ENCODE results near the gene DCAKD. TPM values are rescaled to one million over a fixed set of nuclear protein-coding genes. Genes with fewer than 3 reads are reported as not detected.
A peak's percentile ranks its signal among the peaks of the same experiment; 100 is the strongest.

DCAKD gene
- total RNA-seq (10 to 100 TPM; 13.5 to 20.3 TPM), total RNA-seq (16.2 to 29.2 reads per million in 2 donors)

DNA sequence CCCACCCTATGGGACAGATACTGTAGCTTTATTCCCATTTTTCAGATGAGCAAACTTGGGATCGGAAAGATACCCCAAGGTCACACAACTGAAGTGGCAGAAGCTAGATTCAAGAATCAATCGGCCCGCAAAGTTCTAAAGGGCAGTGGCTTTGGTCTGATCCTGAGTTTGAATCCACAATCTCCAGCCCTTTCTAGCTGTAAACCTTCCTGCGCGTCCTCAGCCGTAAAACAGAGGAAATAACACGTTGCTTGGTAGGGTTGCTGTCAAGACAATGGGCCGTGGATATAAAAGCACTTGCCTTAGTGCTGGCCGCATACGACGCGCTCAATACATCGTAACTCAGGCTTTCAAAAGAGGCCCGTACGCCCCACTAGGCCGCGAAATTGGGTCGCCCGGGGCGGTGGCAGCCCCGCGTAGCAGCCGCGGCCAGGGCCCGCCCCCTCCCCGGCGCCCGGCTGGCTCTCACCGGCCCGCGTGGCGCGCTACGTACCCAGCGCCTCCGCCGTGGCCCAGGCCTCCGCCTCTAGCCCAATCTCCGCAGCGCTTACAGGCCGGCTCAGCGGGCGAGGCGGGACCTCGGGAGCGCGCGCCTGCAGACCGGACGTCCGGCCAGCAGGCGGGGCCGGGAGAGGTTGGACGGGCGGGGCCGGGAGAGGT is at the start of gene DCAKD:
DCAKD (minus strand) TSS at position 573 of the 660 bp plus-strand sequence. CDS start 16,747 bp downstream, outside the sequence.
- H3K36me3 Mint-ChIP-seq (ENCODE audit: low read depth) = no peaks in the 10 kb centered on the region
- H3K4me3 Mint-ChIP-seq = peak within 1 kb of the TSS; percentile 94
- H3K9me3 ChIP-seq (ENCODE audit: control insufficient read depth, low read length, poor library complexity, severe bottlenecking) = no peaks in the 10 kb centered on the region
- H3K4me1 Mint-ChIP-seq = peaks cover 23% of the 10 kb centered on the region
- peak within 1 kb of the TSS; percentile 97 for H3K27ac Mint-ChIP-seq
- DNase-seq (peak; percentile 84 to 91 (median 90)), ATAC-seq (peak; percentile 97)
- H3K27me3 Mint-ChIP-seq = no peaks in the 10 kb centered on the region

GRCh38 chr17:45098869-45099616 is 47.6 kb upstream of the DCAKD start:
- ATAC-seq (peak; percentile 82), DNase-seq (peak; percentile 36 to 67 (median 46))
- H3K9me3 ChIP-seq (ENCODE audit: control insufficient read depth, low read length, poor library complexity, severe bottlenecking) = no peaks in the 10 kb centered on the region
- Mint-ChIP-seq H3K27ac (no peak overlapping the region), H3K27me3 (no peaks in the 10 kb centered on the region), H3K4me1 (peaks cover 2% of the 10 kb centered on the region), H3K4me3 (no peak overlapping the region), H3K36me3 (ENCODE audit: low read depth) (peaks cover 12% of the 10 kb centered on the region)

DNA sequence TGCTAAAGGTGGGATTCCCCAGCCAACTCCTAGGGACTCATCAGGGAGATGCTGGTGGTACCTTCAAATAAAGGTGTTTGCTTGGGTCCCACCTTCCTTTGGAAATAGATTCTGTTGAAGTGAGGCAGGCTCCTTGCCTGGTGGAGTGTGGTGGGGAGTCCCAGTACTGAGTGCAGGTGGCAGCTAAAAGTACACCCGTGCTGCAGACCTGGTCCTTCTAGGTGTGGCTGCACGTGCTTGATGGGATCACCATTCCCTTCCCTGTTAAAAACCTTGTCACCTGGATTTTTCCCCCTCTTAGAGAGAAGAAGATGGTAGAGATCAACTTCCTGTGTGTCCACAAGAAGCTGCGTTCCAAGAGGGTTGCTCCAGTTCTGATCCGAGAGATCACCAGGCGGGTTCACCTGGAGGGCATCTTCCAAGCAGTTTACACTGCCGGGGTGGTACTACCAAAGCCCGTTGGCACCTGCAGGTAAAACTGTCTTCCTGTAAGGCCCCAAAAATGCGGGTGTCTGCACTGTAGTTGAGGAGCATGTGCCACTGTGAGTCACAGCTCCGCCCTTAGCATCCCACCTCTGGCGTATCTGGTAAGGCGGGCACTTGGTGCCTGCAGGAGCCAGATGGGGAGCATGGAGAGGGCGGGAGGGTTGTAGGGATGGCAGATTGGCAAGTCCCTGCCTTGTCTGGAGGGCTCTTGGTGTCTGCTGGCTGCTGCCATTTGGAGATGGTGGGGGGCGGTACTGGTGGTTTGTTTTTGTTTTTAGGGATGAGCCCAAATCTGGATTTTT is 46.8 kb upstream of the DCAKD start:
- Mint-ChIP-seq H3K4me3 (no peak overlapping the region), H3K4me1 (peaks cover 2% of the 10 kb centered on the region), H3K27ac (peak overlapping the region; percentile 47), H3K36me3 (ENCODE audit: low read depth) (peaks cover 10% of the 10 kb centered on the region), H3K27me3 (no peaks in the 10 kb centered on the region)
- no peaks in the 10 kb centered on the region for H3K9me3 ChIP-seq (ENCODE audit: control insufficient read depth, low read length, poor library complexity, severe bottlenecking)
- no peak for ATAC-seq
- DNase-seq = no peak

DNA sequence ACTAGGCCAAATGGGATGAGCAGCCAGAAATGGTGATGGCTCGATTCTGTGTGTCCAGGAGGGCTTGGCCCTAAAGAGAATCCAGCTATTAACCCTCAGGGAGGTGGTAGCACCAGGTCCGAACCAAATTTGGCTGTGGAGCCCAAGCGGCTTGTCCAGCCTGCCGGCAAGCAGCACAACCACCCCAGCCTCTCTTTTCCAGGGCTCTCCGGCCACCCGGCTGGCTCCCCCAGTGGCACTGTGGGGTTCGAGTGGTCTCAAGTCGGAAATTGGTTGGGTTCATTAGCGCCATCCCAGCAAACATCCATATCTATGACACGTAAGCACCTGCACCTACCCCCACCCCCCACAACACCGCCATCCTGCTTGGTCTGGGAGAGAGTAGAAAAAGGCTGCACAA is 45.5 kb upstream of the DCAKD start:
- no peak overlapping the region for H3K27ac Mint-ChIP-seq
- no peaks in the 10 kb centered on the region for H3K9me3 ChIP-seq (ENCODE audit: control insufficient read depth, low read length, poor library complexity, severe bottlenecking)
- ATAC-seq = no peak
- no peaks in the 10 kb centered on the region for H3K27me3 Mint-ChIP-seq
- peaks cover 2% of the 10 kb centered on the region for H3K4me1 Mint-ChIP-seq
- H3K4me3 Mint-ChIP-seq = no peak overlapping the region
- no peak for DNase-seq
- H3K36me3 Mint-ChIP-seq (ENCODE audit: low read depth) = peaks cover 6% of the 10 kb centered on the region

- DNase-seq = no peak
- no peak overlapping the region for H3K27ac Mint-ChIP-seq
These were observed 44.7 kb upstream of the DCAKD start for GRCh38 chr17:45096141-45096540.

DNA sequence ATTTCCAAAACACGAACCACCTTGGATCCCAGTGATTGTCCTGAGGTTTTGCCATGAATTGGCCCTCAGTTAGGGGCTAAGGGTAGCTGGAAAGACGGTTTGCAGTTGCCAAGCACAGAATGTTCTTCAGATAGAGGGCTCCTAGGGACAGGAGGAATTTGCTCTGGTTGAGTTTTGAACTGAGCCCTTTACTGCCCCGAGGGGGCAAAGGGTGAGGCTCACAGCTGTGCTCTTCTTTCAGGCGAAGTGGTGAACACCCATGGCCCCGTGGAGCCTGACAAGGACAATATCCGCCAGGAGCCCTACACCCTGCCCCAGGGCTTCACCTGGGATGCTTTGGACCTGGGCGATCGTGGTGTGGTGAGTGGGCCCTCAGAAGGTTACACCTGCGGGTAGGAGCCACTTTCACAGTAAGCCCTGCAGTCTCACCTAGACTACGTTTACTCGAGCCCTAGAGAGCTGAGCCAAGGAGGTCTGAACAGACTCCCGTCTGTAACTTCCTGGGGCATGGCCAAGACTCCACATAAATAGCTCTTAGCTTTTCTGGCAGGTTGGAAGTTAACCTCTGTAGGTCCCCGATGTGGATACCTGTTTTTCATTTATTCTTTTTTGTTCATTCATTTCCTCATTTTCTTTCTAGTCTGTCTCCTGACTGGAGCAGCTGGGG is 42.1 kb upstream of the DCAKD start:
- Mint-ChIP-seq H3K4me1 (peaks cover 5% of the 10 kb centered on the region), H3K27me3 (no peaks in the 10 kb centered on the region), H3K27ac (no peak overlapping the region), H3K36me3 (ENCODE audit: low read depth) (peaks cover 8% of the 10 kb centered on the region), H3K4me3 (no peak overlapping the region)
- ATAC-seq = no peak
- H3K9me3 ChIP-seq (ENCODE audit: control insufficient read depth, low read length, poor library complexity, severe bottlenecking) = no peaks in the 10 kb centered on the region
- no peak for DNase-seq

More at GRCh38 chr17:45096141-45096540, 44.7 kb upstream of the DCAKD start:
- no peaks in the 10 kb centered on the region for H3K9me3 ChIP-seq (ENCODE audit: control insufficient read depth, low read length, poor library complexity, severe bottlenecking)
- ATAC-seq = no peak
- H3K4me3 Mint-ChIP-seq = no peak overlapping the region
- H3K36me3 Mint-ChIP-seq (ENCODE audit: low read depth) = peaks cover 6% of the 10 kb centered on the region
- H3K4me1 Mint-ChIP-seq = peaks cover 4% of the 10 kb centered on the region
- H3K27me3 Mint-ChIP-seq = no peaks in the 10 kb centered on the region

GRCh38 chr17:45092911-45093430 is 41.5 kb upstream of the DCAKD start:
- H3K27me3 Mint-ChIP-seq = no peaks in the 10 kb centered on the region
- H3K4me3 Mint-ChIP-seq = no peak overlapping the region
- H3K9me3 ChIP-seq (ENCODE audit: control insufficient read depth, low read length, poor library complexity, severe bottlenecking) = no peaks in the 10 kb centered on the region
- ATAC-seq = no peak
- peaks cover 6% of the 10 kb centered on the region for H3K36me3 Mint-ChIP-seq (ENCODE audit: low read depth)
- no peak for DNase-seq
- peaks cover 5% of the 10 kb centered on the region for H3K4me1 Mint-ChIP-seq
- peak overlapping the region; percentile 32 for H3K27ac Mint-ChIP-seq

- Mint-ChIP-seq H3K27ac (peak overlapping the region; percentile 32), H3K4me3 (no peak overlapping the region), H3K27me3 (no peaks in the 10 kb centered on the region), H3K36me3 (ENCODE audit: low read depth) (peaks cover 6% of the 10 kb centered on the region), H3K4me1 (peaks cover 5% of the 10 kb centered on the region)
- no peaks in the 10 kb centered on the region for H3K9me3 ChIP-seq (ENCODE audit: control insufficient read depth, low read length, poor library complexity, severe bottlenecking)
- no peak for ATAC-seq
- no peak for DNase-seq
These were observed 40.5 kb upstream of the DCAKD start for GRCh38 chr17:45091778-45092425.

- Mint-ChIP-seq H3K27ac (no peak overlapping the region), H3K27me3 (no peaks in the 10 kb centered on the region), H3K36me3 (ENCODE audit: low read depth) (peaks cover 3% of the 10 kb centered on the region), H3K4me1 (peaks cover 3% of the 10 kb centered on the region), H3K4me3 (no peak overlapping the region)
- DNase-seq (no peak), ATAC-seq (no peak)
- no peaks in the 10 kb centered on the region for H3K9me3 ChIP-seq (ENCODE audit: control insufficient read depth, low read length, poor library complexity, severe bottlenecking)
These were observed 39.3 kb upstream of the DCAKD start for GRCh38 chr17:45090711-45091110.

DNA sequence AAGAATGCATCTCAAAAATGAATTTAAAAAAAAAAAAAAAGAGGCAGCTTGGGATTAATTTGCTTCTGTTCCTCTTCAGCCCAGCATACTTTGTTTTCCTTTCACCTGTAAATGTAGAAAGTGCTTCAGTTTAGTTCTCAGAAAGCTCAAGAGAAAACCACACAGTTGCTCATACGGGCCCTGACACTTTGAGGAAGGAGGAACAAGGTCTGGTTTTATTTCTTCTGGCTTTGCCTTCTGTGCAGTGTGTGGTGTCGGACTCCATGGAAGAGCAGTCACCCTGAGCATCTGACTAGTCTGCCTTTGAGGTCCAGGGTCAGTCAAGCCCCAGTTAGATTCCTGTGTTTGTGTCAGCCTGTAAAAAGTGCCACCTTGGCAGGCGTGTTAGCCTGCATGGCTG is 37.3 kb upstream of the DCAKD start:
- Mint-ChIP-seq H3K36me3 (ENCODE audit: low read depth) (peaks cover 3% of the 10 kb centered on the region), H3K27me3 (no peaks in the 10 kb centered on the region), H3K4me3 (no peak overlapping the region), H3K4me1 (peaks cover 3% of the 10 kb centered on the region), H3K27ac (no peak overlapping the region)
- ATAC-seq (no peak), DNase-seq (no peak)
- H3K9me3 ChIP-seq (ENCODE audit: control insufficient read depth, low read length, poor library complexity, severe bottlenecking) = no peaks in the 10 kb centered on the region

DNA sequence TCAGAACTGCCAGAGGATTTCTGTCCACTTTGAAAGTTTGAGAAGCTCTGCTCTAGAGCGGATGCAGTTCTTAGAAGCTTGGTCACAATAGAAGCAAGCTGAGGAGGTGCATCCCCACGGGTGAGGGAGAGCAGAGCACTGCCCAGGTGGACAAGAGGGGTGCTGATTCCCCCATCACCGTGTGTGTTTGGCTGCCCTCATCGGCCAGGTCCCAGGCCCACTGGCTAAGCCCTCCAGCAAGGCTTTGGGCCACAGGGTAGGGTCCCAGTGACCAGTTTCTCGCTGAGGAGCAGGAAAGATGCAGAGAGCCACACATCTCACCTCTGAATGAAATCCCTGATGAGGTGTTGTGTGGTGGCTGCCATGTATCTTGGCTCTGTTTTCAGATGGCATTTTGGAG is 36.5 kb upstream of the DCAKD start:
- H3K4me3 Mint-ChIP-seq = no peak overlapping the region
- H3K36me3 Mint-ChIP-seq (ENCODE audit: low read depth) = peaks cover 3% of the 10 kb centered on the region
- no peak for ATAC-seq

GRCh38 chr17:45087504-45087975 is 36.1 kb upstream of the DCAKD start:
- H3K27ac Mint-ChIP-seq = no peak overlapping the region
- ATAC-seq (no peak), DNase-seq (no peak)
- peaks cover 3% of the 10 kb centered on the region for H3K4me1 Mint-ChIP-seq
- H3K4me3 Mint-ChIP-seq = no peak overlapping the region
- H3K9me3 ChIP-seq (ENCODE audit: control insufficient read depth, low read length, poor library complexity, severe bottlenecking) = no peaks in the 10 kb centered on the region
- peaks cover 3% of the 10 kb centered on the region for H3K36me3 Mint-ChIP-seq (ENCODE audit: low read depth)
- no peaks in the 10 kb centered on the region for H3K27me3 Mint-ChIP-seq

More for the DNA sequence above, 36.5 kb upstream of the DCAKD start:
- peaks cover 3% of the 10 kb centered on the region for H3K4me1 Mint-ChIP-seq
- H3K27me3 Mint-ChIP-seq = no peaks in the 10 kb centered on the region
- no peak overlapping the region for H3K27ac Mint-ChIP-seq
- no peaks in the 10 kb centered on the region for H3K9me3 ChIP-seq (ENCODE audit: control insufficient read depth, low read length, poor library complexity, severe bottlenecking)
- no peak for DNase-seq

Data from T-helper 17 cell (primary cell).